ENCODE measurements around the gene TSPAN1. TPM values are rescaled to one million over a fixed set of nuclear protein-coding genes. Genes with fewer than 3 reads are reported as not detected.

Gene TSPAN1
- total and polyA plus RNA-seq, 4 donors, result 45.3 to 174 (median 139) TPM

GRCh38 chr1:46172321-46172720 lies 2.6 kb upstream of the TSPAN1 start:
- no peak for DNase-seq
- no peak overlapping the region for H3K4me3 ChIP-seq
- no peak overlapping the region for H3K9ac ChIP-seq (ENCODE audit: insufficient read depth in 1 of 2, low read length in 2 of 2)
- WGBS, 2 donors, result 67 to 87% methylated on average over 4 of the region's 4 CpGs
- H3K9me3 ChIP-seq (ENCODE audit: control insufficient read depth in 4 of 4, insufficient read depth in 3 of 4, low read length in 3 of 4), result no peaks in the 10 kb centered on the region
- no peaks in the 10 kb centered on the region for H3K27me3 ChIP-seq (ENCODE audit: control insufficient read depth in 3 of 3, insufficient read depth in 3 of 3, low read length in 2 of 3)
- peaks cover 0 to 34% (median 2%) of the 10 kb centered on the region in 5 donors for H3K4me1 ChIP-seq (ENCODE audit: control insufficient read depth in 5 of 5, insufficient read depth in 5 of 5, low read length in 5 of 5)
- TF ChIP-seq CTCF (IDR thresholded peaks at IDR 0.05; ENCODE audit: control extremely low read depth, extremely low read depth), result no peak
- no peaks in the 10 kb centered on the region for H3K36me3 ChIP-seq (ENCODE audit: control insufficient read depth in 4 of 4, insufficient read depth in 4 of 4, low read length in 4 of 4)
- ATAC-seq (ENCODE audit: insufficient read depth, low FRiP score), result no peak
- peak overlapping the region in 1 of 2 donors; percentile 84 for H3K27ac ChIP-seq (ENCODE audit: low read depth in 1 of 2, low read length in 1 of 2)

- no peaks in the 10 kb centered on the region for H3K27me3 ChIP-seq (ENCODE audit: control insufficient read depth in 3 of 3, insufficient read depth in 3 of 3, low read length in 2 of 3)
- H3K4me3 ChIP-seq, result no peak overlapping the region
- no peaks in the 10 kb centered on the region for H3K9me3 ChIP-seq (ENCODE audit: control insufficient read depth in 4 of 4, insufficient read depth in 3 of 4, low read length in 3 of 4)
- DNase-seq (peak in 1 of 3 donors; percentile 43), ATAC-seq (ENCODE audit: insufficient read depth, low FRiP score) (no peak)
- H3K4me1 ChIP-seq (ENCODE audit: control insufficient read depth in 5 of 5, insufficient read depth in 5 of 5, low read length in 5 of 5), result peaks cover 0 to 28% (median 0%) of the 10 kb centered on the region in 5 donors
- H3K27ac ChIP-seq (ENCODE audit: low read depth in 1 of 2, low read length in 1 of 2), result peak overlapping the region in 1 of 2 donors; percentile 50
- 33 to 38% methylated on average over 4 of the region's 4 CpGs for WGBS, 2 donors
- no peaks in the 10 kb centered on the region for H3K36me3 ChIP-seq (ENCODE audit: control insufficient read depth in 4 of 4, insufficient read depth in 4 of 4, low read length in 4 of 4)
- no peak for TF ChIP-seq CTCF (IDR thresholded peaks at IDR 0.05; ENCODE audit: control extremely low read depth, extremely low read depth)
- no peak overlapping the region for H3K9ac ChIP-seq (ENCODE audit: insufficient read depth in 1 of 2, low read length in 2 of 2)
Observed at GRCh38 chr1:46173361-46173856, 1.5 kb upstream of the TSPAN1 start.

DNA sequence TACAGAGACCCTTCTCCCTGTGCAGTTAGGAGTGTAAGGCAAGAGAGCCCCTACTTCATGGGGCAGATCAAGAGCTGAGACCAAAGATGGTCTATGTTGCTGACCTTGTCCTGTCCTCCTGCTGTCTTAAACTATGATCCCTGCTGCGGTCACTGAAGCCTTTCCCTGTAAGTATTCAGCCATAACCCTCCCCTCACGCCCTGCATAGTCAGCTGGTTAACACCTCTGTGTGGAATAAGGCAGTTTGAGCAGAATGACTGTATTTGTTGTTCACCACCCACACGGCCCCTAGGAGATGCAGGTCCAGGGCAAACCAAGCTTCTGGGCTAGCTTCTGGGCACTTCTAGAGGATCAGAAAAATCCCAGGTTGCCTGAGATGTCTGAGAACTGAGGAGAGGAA lies 356 bp downstream of the TSPAN1 start:
- H3K27ac ChIP-seq (ENCODE audit: low read depth in 1 of 2, low read length in 1 of 2), result peak overlapping the region; percentile 53 to 56
- WGBS, 2 donors, result 72 to 83% methylated on average over 3 of the region's 3 CpGs
- H3K4me3 ChIP-seq, result no peak overlapping the region
- ATAC-seq (ENCODE audit: insufficient read depth, low FRiP score), result no peak
- H3K36me3 ChIP-seq (ENCODE audit: control insufficient read depth in 4 of 4, insufficient read depth in 4 of 4, low read length in 4 of 4), result no peaks in the 10 kb centered on the region
- H3K4me1 ChIP-seq (ENCODE audit: control insufficient read depth in 5 of 5, insufficient read depth in 5 of 5, low read length in 5 of 5), result peaks cover 0 to 28% (median 4%) of the 10 kb centered on the region in 5 donors
- no peak for DNase-seq
- no peaks in the 10 kb centered on the region for H3K27me3 ChIP-seq (ENCODE audit: control insufficient read depth in 3 of 3, insufficient read depth in 3 of 3, low read length in 2 of 3)
- H3K9ac ChIP-seq (ENCODE audit: insufficient read depth in 1 of 2, low read length in 2 of 2), result no peak overlapping the region
- no peak for TF ChIP-seq CTCF (IDR thresholded peaks at IDR 0.05; ENCODE audit: control extremely low read depth, extremely low read depth)
- no peaks in the 10 kb centered on the region for H3K9me3 ChIP-seq (ENCODE audit: control insufficient read depth in 4 of 4, insufficient read depth in 3 of 4, low read length in 3 of 4)
